C4-2B (cell line): ENCODE data around the gene RBMS3.

ENCODE experiments used
- ZFX ChIP-seq: fragments of 450-650 bp; IDR thresholded peaks from 2 replicates; pipeline ENCODE4 v1.6.1; 2017
- TF ChIP-seq, protein P1 (sequence below): fragments of 450-650 bp; conservative IDR thresholded peaks from 2 replicates; pipeline ENCODE4 v1.5.1; 2017; ENCODE audit warnings: mild to moderate bottlenecking

DNA sequence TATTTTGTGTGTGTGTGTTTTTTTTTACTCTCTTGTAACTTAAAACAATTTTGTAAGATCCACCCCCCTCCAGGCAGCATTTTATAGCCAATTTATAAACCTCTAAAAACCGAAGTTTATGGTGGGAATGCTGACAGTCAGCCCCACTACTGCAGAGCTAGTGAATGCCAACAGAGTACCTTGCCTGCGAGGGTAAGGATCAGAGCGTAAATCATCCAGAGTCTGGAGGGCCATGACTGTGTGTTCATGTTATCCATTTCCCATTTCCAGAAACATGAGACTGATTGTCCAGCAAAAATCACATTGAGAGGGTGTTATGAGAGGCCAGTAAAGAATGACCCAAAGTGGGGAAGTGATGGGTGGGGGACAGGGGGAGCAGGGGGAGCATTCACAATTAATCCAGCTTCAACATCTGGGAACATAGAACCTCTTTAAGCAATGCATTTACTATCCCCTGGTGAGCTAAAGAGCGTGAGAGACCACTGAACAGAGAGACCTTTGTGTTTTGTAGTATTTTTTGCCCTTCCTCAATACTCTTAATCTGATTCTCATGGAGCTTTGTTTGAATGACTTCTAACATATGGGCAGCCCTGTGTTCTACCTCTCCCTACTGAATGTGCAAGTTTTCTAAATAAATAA lies 464.5 kb downstream of the RBMS3 start:
- TF ChIP-seq, protein P1, sequence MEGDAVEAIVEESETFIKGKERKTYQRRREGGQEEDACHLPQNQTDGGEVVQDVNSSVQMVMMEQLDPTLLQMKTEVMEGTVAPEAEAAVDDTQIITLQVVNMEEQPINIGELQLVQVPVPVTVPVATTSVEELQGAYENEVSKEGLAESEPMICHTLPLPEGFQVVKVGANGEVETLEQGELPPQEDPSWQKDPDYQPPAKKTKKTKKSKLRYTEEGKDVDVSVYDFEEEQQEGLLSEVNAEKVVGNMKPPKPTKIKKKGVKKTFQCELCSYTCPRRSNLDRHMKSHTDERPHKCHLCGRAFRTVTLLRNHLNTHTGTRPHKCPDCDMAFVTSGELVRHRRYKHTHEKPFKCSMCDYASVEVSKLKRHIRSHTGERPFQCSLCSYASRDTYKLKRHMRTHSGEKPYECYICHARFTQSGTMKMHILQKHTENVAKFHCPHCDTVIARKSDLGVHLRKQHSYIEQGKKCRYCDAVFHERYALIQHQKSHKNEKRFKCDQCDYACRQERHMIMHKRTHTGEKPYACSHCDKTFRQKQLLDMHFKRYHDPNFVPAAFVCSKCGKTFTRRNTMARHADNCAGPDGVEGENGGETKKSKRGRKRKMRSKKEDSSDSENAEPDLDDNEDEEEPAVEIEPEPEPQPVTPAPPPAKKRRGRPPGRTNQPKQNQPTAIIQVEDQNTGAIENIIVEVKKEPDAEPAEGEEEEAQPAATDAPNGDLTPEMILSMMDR = no peak
- no peak for TF ChIP-seq ZFX
